Measurements from ENCODE around the gene FAM234A.

Gene FAM234A

GRCh38 chr16:269061-269796 is 34.6 kb downstream of the FAM234A start:
- TF ChIP-seq POLR2A (IDR thresholded peaks at IDR 0.05; ENCODE audit: low read depth, low read length) = no peak
- no peak for TF ChIP-seq PAX5 (IDR thresholded peaks at IDR 0.05; ENCODE audit: insufficient read depth, low read length, severe bottlenecking)
- TF ChIP-seq SPI1 (IDR thresholded peaks at IDR 0.05; ENCODE audit: low read depth, low read length) = no peak
- no peak for TF ChIP-seq POLR2AphosphoS5 (IDR thresholded peaks at IDR 0.05; ENCODE audit: low read depth, low read length)
- TF ChIP-seq TAF1 (IDR thresholded peaks at IDR 0.05; ENCODE audit: low read depth, low read length) = no peak
- TF ChIP-seq POU2F2 (IDR thresholded peaks at IDR 0.05; ENCODE audit: low read depth, low read length) = no peak
- no peak for DNase-seq (ENCODE audit: insufficient read length, low spot score)
- no peak for FAIRE-seq

DNA sequence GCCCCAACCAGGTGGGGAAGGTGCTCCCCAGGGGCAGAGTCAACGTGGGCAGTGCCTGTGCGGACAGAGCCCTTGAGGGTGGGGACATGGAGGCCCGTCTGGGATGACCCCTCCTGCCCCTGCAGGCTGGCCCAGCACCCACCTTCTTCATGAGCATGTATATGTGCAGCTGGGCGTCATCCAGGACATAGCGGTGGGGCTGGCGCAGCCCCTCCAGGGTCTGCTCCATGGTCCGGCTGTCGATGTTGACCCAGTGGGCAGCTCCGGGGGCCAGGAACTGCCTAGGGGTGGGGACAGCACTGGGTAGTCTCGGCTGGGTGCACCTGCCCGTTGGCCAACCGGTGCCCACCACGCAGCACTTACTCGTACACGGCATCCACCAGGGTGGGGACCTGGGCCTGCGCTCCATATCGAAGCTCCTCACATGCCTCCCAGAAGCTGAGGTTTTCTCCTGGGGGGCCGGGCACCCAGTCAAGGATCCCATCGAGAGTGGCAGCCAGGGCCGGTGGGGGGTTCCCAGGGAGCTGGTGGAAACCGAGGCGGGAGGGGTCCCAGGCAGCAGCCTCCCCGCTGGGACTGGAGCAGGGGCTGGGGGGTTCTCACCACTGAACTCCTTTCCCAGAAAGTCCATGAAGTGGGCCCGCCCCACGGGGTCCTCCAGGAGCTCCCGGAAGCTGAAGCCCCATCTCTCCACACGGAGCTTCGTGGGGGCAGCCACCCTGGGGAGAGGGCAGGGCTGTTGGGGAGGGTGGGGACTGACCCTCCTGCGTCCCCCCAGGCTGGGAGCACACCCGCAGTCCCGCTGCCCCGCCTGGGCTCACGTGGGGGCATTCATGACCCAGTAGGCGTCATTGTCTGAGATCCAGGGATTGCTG is 36.0 kb downstream of the FAM234A start:
- FAIRE-seq (no peak), DNase-seq (ENCODE audit: insufficient read length, low spot score) (no peak)
- TF ChIP-seq TAF1 (IDR thresholded peaks at IDR 0.05; ENCODE audit: low read depth, low read length) (no peak), POLR2AphosphoS5 (IDR thresholded peaks at IDR 0.05; ENCODE audit: low read depth, low read length) (no peak)

GRCh38 chr16:272633-273546 is 38.3 kb downstream of the FAM234A start:
- no peak for DNase-seq (ENCODE audit: insufficient read length, low spot score)
- TF ChIP-seq PAX5 (IDR thresholded peaks at IDR 0.05; ENCODE audit: insufficient read depth, low read length, severe bottlenecking) (no peak), SPI1 (IDR thresholded peaks at IDR 0.05; ENCODE audit: low read depth, low read length) (no peak), POLR2A (IDR thresholded peaks at IDR 0.05; ENCODE audit: low read depth, low read length) (no peak), POLR2AphosphoS5 (IDR thresholded peaks at IDR 0.05; ENCODE audit: low read depth, low read length) (no peak), POU2F2 (IDR thresholded peaks at IDR 0.05; ENCODE audit: low read depth, low read length) (no peak), TAF1 (IDR thresholded peaks at IDR 0.05; ENCODE audit: low read depth, low read length) (no peak)
- no peak for FAIRE-seq

DNA sequence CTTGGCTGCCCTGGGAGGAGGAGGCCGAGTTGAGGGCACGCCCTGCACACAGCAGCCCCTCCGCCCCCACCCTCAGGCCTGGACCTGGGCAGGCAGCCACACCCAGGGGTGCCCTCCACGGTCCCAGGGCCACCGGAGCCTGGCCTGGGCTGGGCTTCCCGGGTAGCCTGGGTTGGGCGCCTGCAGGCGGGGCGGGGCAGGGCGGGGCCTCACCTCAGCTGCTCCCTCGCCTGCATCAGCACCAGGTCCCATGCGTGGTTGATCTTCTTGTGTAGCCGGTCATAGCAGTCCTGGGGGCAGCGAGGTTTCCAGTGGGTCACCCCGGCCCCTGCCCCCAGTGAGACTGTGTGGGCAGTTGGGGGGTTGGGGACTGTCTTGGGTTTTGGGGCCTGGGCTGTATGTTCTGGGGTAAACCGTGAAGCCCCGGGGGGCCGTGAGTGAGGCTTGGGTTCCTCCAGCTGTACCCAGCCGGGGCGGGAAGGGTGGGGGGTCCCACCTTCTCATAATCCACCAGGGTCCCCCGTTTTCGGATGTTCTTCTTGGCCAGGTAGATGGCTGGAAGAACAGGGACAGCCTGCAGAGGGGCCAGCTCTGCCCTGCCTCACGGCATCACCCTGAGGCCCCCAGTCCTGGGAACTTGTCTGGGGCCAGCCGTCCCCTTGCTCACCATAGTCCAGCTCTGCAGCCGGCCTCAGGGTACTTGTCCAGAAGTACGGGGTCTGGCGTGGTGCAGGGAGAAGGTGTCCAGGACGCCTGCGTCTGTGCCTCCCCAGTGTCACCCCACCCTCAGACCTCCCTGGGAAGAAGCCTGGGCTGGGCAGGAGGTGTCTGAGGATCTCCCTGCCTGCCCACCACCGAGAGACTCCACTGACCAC is 39.2 kb downstream of the FAM234A start:
- no peak for DNase-seq (ENCODE audit: insufficient read length, low spot score)
- TF ChIP-seq SPI1 (IDR thresholded peaks at IDR 0.05; ENCODE audit: low read depth, low read length) (no peak), POLR2AphosphoS5 (IDR thresholded peaks at IDR 0.05; ENCODE audit: low read depth, low read length) (no peak), POLR2A (IDR thresholded peaks at IDR 0.05; ENCODE audit: low read depth, low read length) (no peak), TAF1 (IDR thresholded peaks at IDR 0.05; ENCODE audit: low read depth, low read length) (no peak), POU2F2 (IDR thresholded peaks at IDR 0.05; ENCODE audit: low read depth, low read length) (no peak), PAX5 (IDR thresholded peaks at IDR 0.05; ENCODE audit: insufficient read depth, low read length, severe bottlenecking) (no peak)
- no peak for FAIRE-seq

- TF ChIP-seq PAX5 (IDR thresholded peaks at IDR 0.05; ENCODE audit: insufficient read depth, low read length, severe bottlenecking) (no peak), POU2F2 (IDR thresholded peaks at IDR 0.05; ENCODE audit: low read depth, low read length) (no peak), POLR2A (IDR thresholded peaks at IDR 0.05; ENCODE audit: low read depth, low read length) (no peak), POLR2AphosphoS5 (IDR thresholded peaks at IDR 0.05; ENCODE audit: low read depth, low read length) (no peak), TAF1 (IDR thresholded peaks at IDR 0.05; ENCODE audit: low read depth, low read length) (no peak), SPI1 (IDR thresholded peaks at IDR 0.05; ENCODE audit: low read depth, low read length) (no peak)
- DNase-seq (ENCODE audit: insufficient read length, low spot score) (peak; percentile 64), FAIRE-seq (peak; percentile 41)
Observed at GRCh38 chr16:275041-275641, 40.5 kb downstream of the FAM234A start.

DNA sequence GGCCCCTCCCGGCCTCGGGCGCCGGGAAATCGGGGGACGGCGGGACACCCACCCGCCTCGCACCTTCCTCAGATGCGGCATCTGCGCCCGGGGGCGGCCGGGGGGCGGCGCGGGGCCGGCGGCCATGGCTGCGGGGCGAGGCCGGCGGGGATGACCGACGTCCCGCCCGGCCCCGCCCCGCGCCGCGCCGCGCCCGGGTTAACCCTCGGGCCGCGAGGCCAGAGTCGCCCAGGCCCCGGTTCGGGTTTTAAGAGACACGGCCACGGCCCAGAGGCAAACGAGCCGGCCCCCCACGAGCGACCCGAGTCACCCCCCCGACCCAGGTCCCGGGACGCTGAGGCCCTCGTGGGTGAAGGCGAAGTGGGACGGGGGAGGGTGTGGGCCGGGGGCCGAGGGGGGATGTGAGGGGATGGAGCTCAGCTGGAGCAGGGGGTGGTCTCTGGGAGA is 41.2 kb downstream of the FAM234A start, which contains the start of gene RGS11:
TSS of gene RGS11 (minus strand) at position 159 of the 447 bp plus-strand sequence. CDS start at position 126, 33 bp downstream.
- TF ChIP-seq TAF1 (IDR thresholded peaks at IDR 0.05; ENCODE audit: low read depth, low read length) (no peak), POLR2AphosphoS5 (IDR thresholded peaks at IDR 0.05; ENCODE audit: low read depth, low read length) (no peak), PAX5 (IDR thresholded peaks at IDR 0.05; ENCODE audit: insufficient read depth, low read length, severe bottlenecking) (no peak)
- no peak for FAIRE-seq
- DNase-seq (ENCODE audit: insufficient read length, low spot score) = no peak

- no peak for DNase-seq (ENCODE audit: insufficient read length, low spot score)
- FAIRE-seq = no peak
- TF ChIP-seq PAX5 (IDR thresholded peaks at IDR 0.05; ENCODE audit: insufficient read depth, low read length, severe bottlenecking) (no peak), POU2F2 (IDR thresholded peaks at IDR 0.05; ENCODE audit: low read depth, low read length) (no peak), POLR2A (IDR thresholded peaks at IDR 0.05; ENCODE audit: low read depth, low read length) (no peak), POLR2AphosphoS5 (IDR thresholded peaks at IDR 0.05; ENCODE audit: low read depth, low read length) (no peak), SPI1 (IDR thresholded peaks at IDR 0.05; ENCODE audit: low read depth, low read length) (no peak), TAF1 (IDR thresholded peaks at IDR 0.05; ENCODE audit: low read depth, low read length) (no peak)
Observed at GRCh38 chr16:276426-277077, 41.9 kb downstream of the FAM234A start.

Measured in GM12891 (cell line).